COLO829 (cell line): ENCODE data around the gene ZNF76.

ENCODE experiments used
- DNase-seq: peaks from one replicate; pipeline ENCODE4 v3.0.0; 2012; ENCODE audit warnings: low spot score

ZNF76 gene

GRCh38 chr6:35259194-35259947, at the start of gene ZNF76:
ZNF76 (plus strand) TSS chr6:35259735; CDS start chr6:35281152, 21,417 bp downstream.
- peak; percentile 98 for DNase-seq

GRCh38 chr6:35213298-35213791, 46.2 kb upstream of the ZNF76 start:
- DNase-seq: no peak

GRCh38 chr6:35213824-35214756, 45.4 kb upstream of the ZNF76 start, which contains the start of gene SCUBE3:
SCUBE3 (plus strand) TSS chr6:35213956; CDS start chr6:35214419, 463 bp downstream.
- DNase-seq: peak; percentile 53

- no peak for DNase-seq
Observed at GRCh38 chr6:35214869-35215664, 44.5 kb upstream of the ZNF76 start.

GRCh38 chr6:35215665-35216411, 43.7 kb upstream of the ZNF76 start:
- peak; percentile 38 for DNase-seq

- no peak for DNase-seq
Observed at GRCh38 chr6:35216412-35216732, 43.2 kb upstream of the ZNF76 start.

GRCh38 chr6:35216851-35217811, 42.4 kb upstream of the ZNF76 start:
- no peak for DNase-seq

GRCh38 chr6:35218021-35218420, 41.5 kb upstream of the ZNF76 start:
- no peak for DNase-seq

- DNase-seq: no peak
Observed at GRCh38 chr6:35218456-35218855, 41.1 kb upstream of the ZNF76 start.

GRCh38 chr6:35219683-35220326, 39.7 kb upstream of the ZNF76 start:
- DNase-seq: no peak

GRCh38 chr6:35220711-35221110, 38.8 kb upstream of the ZNF76 start:
- no peak for DNase-seq

- no peak for DNase-seq
Observed at GRCh38 chr6:35223396-35223795, 36.1 kb upstream of the ZNF76 start.

- DNase-seq: no peak
Observed at GRCh38 chr6:35224720-35225119, 34.8 kb upstream of the ZNF76 start.

- no peak for DNase-seq
Observed at GRCh38 chr6:35228481-35228880, 31.1 kb upstream of the ZNF76 start.

GRCh38 chr6:35229304-35229703, 30.2 kb upstream of the ZNF76 start:
- DNase-seq: no peak

- DNase-seq: no peak
Observed at GRCh38 chr6:35230498-35230897, 29.0 kb upstream of the ZNF76 start.

GRCh38 chr6:35230950-35231349, 28.6 kb upstream of the ZNF76 start:
- no peak for DNase-seq

GRCh38 chr6:35231563-35231962, 28.0 kb upstream of the ZNF76 start:
- no peak for DNase-seq

- DNase-seq: no peak
Observed at GRCh38 chr6:35234901-35235300, 24.6 kb upstream of the ZNF76 start.

GRCh38 chr6:35236223-35236622, 23.3 kb upstream of the ZNF76 start:
- DNase-seq: no peak
